H1 (cell line): ENCODE results near the gene PHC3. TPM values are rescaled to one million over a fixed set of nuclear protein-coding genes. Genes with fewer than 3 reads are reported as not detected.

Experiments
- CTCF ChIA-PET: fragments of 300-600 bp; sonication (Branson Sonifier 250); formaldehyde crosslinking; loops from one replicate; lab custom pipeline; 2021; ENCODE audit not compliant: partially characterized antibody; lab: Charles Lee
- POLR2A ChIA-PET: fragments of 300-600 bp; sonication (Branson Sonifier 250); formaldehyde crosslinking; loops from one replicate; lab custom pipeline; 2021; ENCODE audit warnings: inconsistent platforms; ENCODE audit not compliant: partially characterized antibody; lab: Charles Lee
- DNase-seq, 2 experiments: peaks; one replicate each; pipeline versions ENCODE4 v3.0.0 to v3.0.0-alpha.2; 2010 to 2022; ENCODE audit warnings: low spot score in 2 of 2, low read depth in 1 of 2, mixed read lengths in 1 of 2
- FAIRE-seq: peaks from 2 replicates; lab custom pipeline; 2011; peaks lifted over from hg19 to GRCh38; lab: Jason Lieb, UNC
- H2AFZ ChIP-seq: 2 replicates; pipeline ENCODE4 v1.8.1; 2012; ENCODE audit warnings: low read length, inconsistent platforms
- H2AK5ac ChIP-seq: 2 replicates; pipeline ENCODE4 v1.6.1; 2013; ENCODE audit warnings: low read depth, low read length
- H2BK120ac ChIP-seq: replicated peaks from 2 replicates; pipeline ENCODE3; 2013; ENCODE audit warnings: low read depth, low read length, inconsistent platforms
- H2BK12ac ChIP-seq: 2 replicates; pipeline ENCODE4 v1.6.1; 2013; ENCODE audit warnings: low read depth, low read length
- H2BK15ac ChIP-seq: 2 replicates; pipeline ENCODE4 v1.6.1; 2013; ENCODE audit warnings: low read length
- H2BK20ac ChIP-seq: 2 replicates; pipeline ENCODE4 v1.6.1; 2013; ENCODE audit warnings: low read length
- H2BK5ac ChIP-seq: 2 replicates; pipeline ENCODE4 v1.6.1; 2013; ENCODE audit warnings: low read depth, low read length
- H3K14ac ChIP-seq: 2 replicates; pipeline ENCODE4 v1.6.1; 2013; ENCODE audit warnings: inconsistent platforms; ENCODE audit not compliant: insufficient read length
- H3K18ac ChIP-seq: 2 replicates; pipeline ENCODE4 v1.6.1; 2013; ENCODE audit warnings: low read length; ENCODE audit errors: extremely low read depth
- H3K23ac ChIP-seq: 2 replicates; pipeline ENCODE4 v1.6.1; 2013; ENCODE audit warnings: inconsistent platforms; ENCODE audit not compliant: insufficient read length
- H3K23me2 ChIP-seq: 2 replicates; pipeline ENCODE4 v1.6.1; 2013; ENCODE audit warnings: low read depth, low read length
- H3K27ac ChIP-seq: 2 replicates; pipeline ENCODE4 v1.6.1; 2011; ENCODE audit warnings: low read depth, low read length, inconsistent platforms
- H3K27me3 ChIP-seq, 4 experiments: replicated peaks in 1 of 4; 1 replicate in 1 of 4; 2 replicates in 3 of 4; pipeline versions ENCODE4 v1.6.1 to v1.8.1; 2011 to 2013; ENCODE audit warnings: low read length in 3 of 4, mild to moderate bottlenecking in 3 of 4, inconsistent platforms in 2 of 4, mixed read lengths in 2 of 4, moderate library complexity in 1 of 4; ENCODE audit not compliant: control insufficient read depth in 3 of 4, insufficient read depth in 3 of 4; ENCODE audit errors: extremely low read depth in 1 of 4
- H3K36me3 ChIP-seq, 4 experiments: 2 replicates each; pipeline versions ENCODE4 v1.6.1 to v1.8.1; 2011 to 2013; ENCODE audit warnings: mild to moderate bottlenecking in 4 of 4, low read length in 3 of 4, moderate library complexity in 2 of 4, control low read depth in 1 of 4, inconsistent platforms in 1 of 4; ENCODE audit not compliant: insufficient read depth in 4 of 4, control insufficient read depth in 2 of 4
- H3K4ac ChIP-seq: replicated peaks from 2 replicates; pipeline ENCODE3; 2013; ENCODE audit warnings: low read length, low read depth, mixed read lengths, inconsistent platforms; ENCODE audit not compliant: insufficient read length
- H3K4me1 ChIP-seq, 4 experiments: replicated peaks in 1 of 4; 1 replicate in 1 of 4; 2 replicates in 3 of 4; pipeline versions ENCODE4 v1.6.1 to v1.8.1; 2011 to 2013; ENCODE audit warnings: low read length in 3 of 4, inconsistent platforms in 2 of 4, mixed read lengths in 1 of 4; ENCODE audit not compliant: insufficient read depth in 4 of 4, control insufficient read depth in 3 of 4
- H3K4me2 ChIP-seq, 2 experiments: 2 replicates each; pipeline versions ENCODE4 v1.6.1 to v1.8.1; 2011 to 2013; ENCODE audit warnings: low read depth in 2 of 2, low read length in 2 of 2, control low read depth in 1 of 2, inconsistent platforms in 1 of 2, mild to moderate bottlenecking in 1 of 2; ENCODE audit not compliant: insufficient read depth in 1 of 2
- H3K4me3 ChIP-seq, 4 experiments: fragments of 200-600, 300-600 bp in 1 of 4; sonication (generic), shearing (Covaris generic), sonication (Bioruptor Twin) in 1 of 4; 2 replicates each; pipeline versions ENCODE4 v1.5.1 to v1.8.1; 2011 to 2016; ENCODE audit warnings: low read length in 4 of 4, low read depth in 3 of 4, control low read depth in 2 of 4, inconsistent platforms in 2 of 4, mild to moderate bottlenecking in 2 of 4, mixed read lengths in 1 of 4, moderate library complexity in 1 of 4; ENCODE audit not compliant: insufficient read depth in 2 of 4; ENCODE audit errors: extremely low read depth in 1 of 4
- H3K56ac ChIP-seq: replicated peaks from 2 replicates; pipeline ENCODE3; 2013; ENCODE audit warnings: low read depth, mild to moderate bottlenecking, mixed read lengths, low read length, inconsistent platforms; ENCODE audit not compliant: insufficient read length
- H3K79me1 ChIP-seq: 2 replicates; pipeline ENCODE4 v1.6.1; 2013; ENCODE audit warnings: low read depth, low read length, control low read depth
- H3K79me2 ChIP-seq, 2 experiments: 2 replicates each; pipeline versions ENCODE4 v1.6.1 to v1.8.1; 2012 to 2013; ENCODE audit warnings: low read length in 2 of 2, mild to moderate bottlenecking in 2 of 2, inconsistent platforms in 1 of 2; ENCODE audit not compliant: insufficient read depth in 2 of 2, control insufficient read depth in 1 of 2
- H3K9ac ChIP-seq, 4 experiments: replicated peaks in 1 of 4; 1 replicate in 1 of 4; 2 replicates in 3 of 4; pipeline versions ENCODE4 v1.6.1 to v1.8.1; 2011 to 2013; ENCODE audit warnings: low read depth in 3 of 4, low read length in 3 of 4, control low read depth in 2 of 4, mild to moderate bottlenecking in 2 of 4, moderate library complexity in 2 of 4, inconsistent platforms in 1 of 4; ENCODE audit errors: extremely low read depth in 1 of 4
- H3K9me3 ChIP-seq, 2 experiments: 2 replicates each; pipeline versions ENCODE4 v1.6.1 to v1.8.1; 2012 to 2013; ENCODE audit warnings: mild to moderate bottlenecking in 2 of 2, moderate library complexity in 2 of 2, control low read depth in 1 of 2, inconsistent platforms in 1 of 2, low read depth in 1 of 2, low read length in 1 of 2, mixed read lengths in 1 of 2; ENCODE audit not compliant: insufficient read depth in 2 of 2
- H4K20me1 ChIP-seq, 2 experiments: replicated peaks in 1 of 2; 2 replicates each; pipeline versions ENCODE3 to v1.8.1; 2011 to 2013; ENCODE audit warnings: inconsistent platforms in 2 of 2, low read length in 2 of 2, mild to moderate bottlenecking in 1 of 2; ENCODE audit not compliant: insufficient read depth in 2 of 2, control insufficient read depth in 1 of 2
- H4K5ac ChIP-seq: 2 replicates; pipeline ENCODE4 v1.6.1; 2013; ENCODE audit warnings: low read length, low read depth, mixed read lengths, inconsistent platforms; ENCODE audit not compliant: insufficient read length
- H4K8ac ChIP-seq: 2 replicates; pipeline ENCODE4 v1.8.0; 2013; ENCODE audit warnings: mild to moderate bottlenecking, moderate library complexity, low read length, inconsistent platforms; ENCODE audit not compliant: insufficient read depth; ENCODE audit errors: extremely low read depth
- H4K91ac ChIP-seq: replicated peaks from 2 replicates; pipeline ENCODE3; 2013; ENCODE audit warnings: low read length, mixed read lengths, inconsistent platforms; ENCODE audit not compliant: insufficient read length
- SIN3A ChIP-seq, 2 experiments: IDR thresholded peaks in 1 of 2; conservative IDR thresholded peaks in 1 of 2; 2 replicates each; pipeline ENCODE4 v1.6.1; 2011 to 2012; ENCODE audit warnings: low read length in 2 of 2, improper control_type of control experiment in 1 of 2, low read depth in 1 of 2, mild to moderate bottlenecking in 1 of 2
- SIRT6 ChIP-seq: IDR thresholded peaks from one replicate; pipeline ENCODE4 v1.7.1; 2012; ENCODE audit warnings: low read length, inconsistent platforms
- TBP ChIP-seq: IDR thresholded peaks from 2 replicates; pipeline ENCODE4 v1.6.1; 2011; ENCODE audit warnings: low read depth, low read length, improper control_type of control experiment
- WGBS, 2 experiments: shearing (Covaris generic) in 1 of 2; methylation state at CpG; one replicate each; pipeline versions ENCODE4 v1.1.6 to v1.1.7; 2013 to 2015; ENCODE audit warnings: low lambda C conversion rate in 2 of 2, mixed read lengths in 2 of 2, inconsistent platforms in 1 of 2, low coverage in 1 of 2, missing lambda C conversion rate in 1 of 2; ENCODE audit not compliant: insufficient replicate concordance in 2 of 2, insufficient coverage in 1 of 2, insufficient read length in 1 of 2; ENCODE audit errors: extremely low coverage in 1 of 2, missing lambda C conversion rate in 1 of 2; 5-methylcytosine and 5-hydroxymethylcytosine counted together
- polyA plus RNA-seq, 7 experiments: library from polyadenylated mRNA; depleted of rRNA in 3 of 7; stranded (reverse) in 5 of 7; unstranded in 2 of 7; fragments of >200 nt in 5 of 7; fragments of 200-250 nt in 2 of 7; gene quantifications; 1 replicate in 5 of 7; 2 replicates in 1 of 7; 4 replicates in 1 of 7; pipeline versions ENCODE4 v1.2.1 to v1.2.3, GENCODE V29; 2011 to 2013; ENCODE audit warnings: missing spikeins in 2 of 7, mixed read lengths in 2 of 7
- total RNA-seq: library from RNA; stranded (reverse); fragmentation: NEBNext Ultra II Directional; extraction: Animal tissue kit (Norgen Biotek cat#: 25700); gene quantifications from 2 replicates; pipeline ENCODE4 v1.2.1, GENCODE V29; 2021
- TF ChIP-seq, protein P1 (sequence below): IDR thresholded peaks from 2 replicates; pipeline ENCODE4 v1.6.1; 2012; ENCODE audit warnings: low read length, inconsistent platforms

The PHC3 gene
- total and polyA plus RNA-seq, 2 of the 8 experiments (the other 6 are each of a cell fraction or from before 2014, with no cell fraction given), result 26.4 to 29.2 TPM

GRCh38 chr3:170180079-170180907 is 1.2 kb downstream of the PHC3 start:
- no peaks in the 10 kb centered on the region for H3K9me3 ChIP-seq
- H3K4me2 ChIP-seq, result peak overlapping the region; percentile 71 to 97
- no peak overlapping the region for H2BK5ac ChIP-seq
- TF ChIP-seq, protein P1, sequence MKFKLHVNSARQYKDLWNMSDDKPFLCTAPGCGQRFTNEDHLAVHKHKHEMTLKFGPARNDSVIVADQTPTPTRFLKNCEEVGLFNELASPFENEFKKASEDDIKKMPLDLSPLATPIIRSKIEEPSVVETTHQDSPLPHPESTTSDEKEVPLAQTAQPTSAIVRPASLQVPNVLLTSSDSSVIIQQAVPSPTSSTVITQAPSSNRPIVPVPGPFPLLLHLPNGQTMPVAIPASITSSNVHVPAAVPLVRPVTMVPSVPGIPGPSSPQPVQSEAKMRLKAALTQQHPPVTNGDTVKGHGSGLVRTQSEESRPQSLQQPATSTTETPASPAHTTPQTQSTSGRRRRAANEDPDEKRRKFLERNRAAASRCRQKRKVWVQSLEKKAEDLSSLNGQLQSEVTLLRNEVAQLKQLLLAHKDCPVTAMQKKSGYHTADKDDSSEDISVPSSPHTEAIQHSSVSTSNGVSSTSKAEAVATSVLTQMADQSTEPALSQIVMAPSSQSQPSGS, result no peak
- no peak for TF ChIP-seq TBP
- no peak for TF ChIP-seq SIRT6
- TF ChIP-seq SIN3A (conservative IDR thresholded peaks at IDR 0.05 in 1 of 2, IDR thresholded peaks at IDR 0.05 in 1 of 2; ENCODE audit: low read depth in 1 of 2, low read length in 2 of 2), result 0 out of 4 replicates have a peak, but pooled peaks of 1 of the 2 experiments have one; percentile 4
- H3K36me3 ChIP-seq, result peaks cover 2 to 25% (median 13%) of the 10 kb centered on the region in 4 experiments
- peak overlapping the region; percentile 80 to 93 (median 88); a peak in 6 of 7 replicates for H3K9ac ChIP-seq
- DNase-seq, result no peak
- WGBS, 2 experiments, result 61% methylated on average over 16 of the region's 16 CpGs; no CpG with 5 or more reads in 1 of the 2 experiments
- H2BK12ac ChIP-seq, result no peak overlapping the region
- H3K4me1 ChIP-seq, result peaks cover 0 to 6% (median 2%) of the 10 kb centered on the region in 4 experiments; a peak in 3 of 7 replicates
- H4K5ac ChIP-seq, result no peak overlapping the region
- no peak for FAIRE-seq
- no peak overlapping the region for H2BK20ac ChIP-seq
- H3K4me3 ChIP-seq, result peak overlapping the region; percentile 60 to 99 (median 95)
- no peak overlapping the region for H3K23ac ChIP-seq
- peaks cover 3% of the 10 kb centered on the region; the same call in 1 of the 2 replicates for H3K23me2 ChIP-seq
- H3K14ac ChIP-seq, result no peak overlapping the region
- ChIA-PET POLR2A (interaction anchor here (0.6 to 2.4 kb wide), 6 partner anchors 35 to 135 kb away, joined by 3 to 7 read pairs (median 3); partner anchors contain the start of gene PRKCI), CTCF (no interaction called here)
- H2BK15ac ChIP-seq, result no peak overlapping the region
- H4K91ac ChIP-seq, result no peak overlapping the region
- H3K79me2 ChIP-seq, result peaks cover 0 to 26% of the 10 kb centered on the region in 2 experiments; a peak in 3 of 4 replicates
- H2BK120ac ChIP-seq, result no peak overlapping the region
- H3K27me3 ChIP-seq, result no peaks in the 10 kb centered on the region
- H3K4ac ChIP-seq, result no peak overlapping the region
- no peak overlapping the region for H2AK5ac ChIP-seq
- H3K18ac ChIP-seq, result no peak overlapping the region
- H4K20me1 ChIP-seq, result peaks cover 0 to 2% of the 10 kb centered on the region in 2 experiments
- H4K8ac ChIP-seq, result no peak overlapping the region
- H3K56ac ChIP-seq, result no peak overlapping the region
- peak overlapping the region; percentile 89 for H2AFZ ChIP-seq
- H3K27ac ChIP-seq, result no peak overlapping the region
- H3K79me1 ChIP-seq, result no peaks in the 10 kb centered on the region
